KOPT-K1 (cell line): Measurements from ENCODE around the gene ZC3H4.
"Not testable (repeated sequence)": the region's sequence is repeated elsewhere in the genome, so short reads cannot be mapped to it uniquely, and the experiment has no call there.

ENCODE experiments used
- H3K27ac ChIP-seq: fragments of 200-600 bp; sonication (generic); 2 replicates; pipeline ENCODE4 v1.5.1; 2016; ENCODE audit warnings: antibody characterized with exemption, mild to moderate bottlenecking, low read depth, low read length; ENCODE audit not compliant: poor library complexity, severe bottlenecking
- H3K36me3 ChIP-seq: fragments of 200-600 bp; sonication (generic); 2 replicates; pipeline ENCODE4 v1.5.1; 2017; ENCODE audit warnings: antibody characterized with exemption, mild to moderate bottlenecking, low read length, moderate library complexity; ENCODE audit not compliant: insufficient read depth
- H3K9me3 ChIP-seq: fragments of 200-600 bp; sonication (generic); 2 replicates; pipeline ENCODE4 v1.5.1; 2017; ENCODE audit warnings: antibody characterized with exemption, low read length, mild to moderate bottlenecking; ENCODE audit not compliant: insufficient read depth, poor library complexity, severe bottlenecking

The ZC3H4 gene

GRCh38 chr19:47105874-47106273 is 7.7 kb downstream of the ZC3H4 start:
- Histone ChIP-seq H3K36me3 (peaks cover 72% of the 10 kb centered on the region), H3K9me3 (no peaks in the 10 kb centered on the region), H3K27ac (peak overlapping the region; percentile 26)

- H3K9me3 ChIP-seq: no peaks in the 10 kb centered on the region
- H3K36me3 ChIP-seq: peaks cover 68% of the 10 kb centered on the region
- H3K27ac ChIP-seq: no peak overlapping the region
Observed at GRCh38 chr19:47104680-47105079, 8.9 kb downstream of the ZC3H4 start.

GRCh38 chr19:47102346-47103060 is 11.1 kb downstream of the ZC3H4 start:
- peaks cover 64% of the 10 kb centered on the region for H3K36me3 ChIP-seq
- no peak overlapping the region for H3K27ac ChIP-seq
- no peaks in the 10 kb centered on the region for H3K9me3 ChIP-seq

GRCh38 chr19:47101116-47101515 is 12.5 kb downstream of the ZC3H4 start:
- not testable (repeated sequence) for H3K9me3 ChIP-seq, H3K27ac ChIP-seq
- H3K36me3 ChIP-seq: peaks cover 64% of the 10 kb centered on the region

GRCh38 chr19:47100290-47100689 is 13.3 kb downstream of the ZC3H4 start:
- no peaks in the 10 kb centered on the region for H3K9me3 ChIP-seq
- H3K27ac ChIP-seq: no peak overlapping the region
- H3K36me3 ChIP-seq: peaks cover 59% of the 10 kb centered on the region

GRCh38 chr19:47099576-47100050 is 14.0 kb downstream of the ZC3H4 start:
- no peak overlapping the region for H3K27ac ChIP-seq
- H3K36me3 ChIP-seq: peaks cover 52% of the 10 kb centered on the region

GRCh38 chr19:47098608-47099007 is 15.0 kb downstream of the ZC3H4 start:
- Histone ChIP-seq H3K36me3 (peaks cover 59% of the 10 kb centered on the region), H3K27ac (no peak overlapping the region), H3K9me3 (no peaks in the 10 kb centered on the region)

More at GRCh38 chr19:47099576-47100050, 14.0 kb downstream of the ZC3H4 start:
- no peaks in the 10 kb centered on the region for H3K9me3 ChIP-seq

- H3K27ac ChIP-seq: peak overlapping the region; percentile 85
- peaks cover 64% of the 10 kb centered on the region for H3K36me3 ChIP-seq
- no peaks in the 10 kb centered on the region for H3K9me3 ChIP-seq
Observed at GRCh38 chr19:47097396-47098201, 16.0 kb downstream of the ZC3H4 start.

GRCh38 chr19:47096721-47097120 is 16.9 kb downstream of the ZC3H4 start:
- peaks cover 64% of the 10 kb centered on the region for H3K36me3 ChIP-seq
- peak overlapping the region; percentile 85 for H3K27ac ChIP-seq
- H3K9me3 ChIP-seq: no peaks in the 10 kb centered on the region

- peaks cover 67% of the 10 kb centered on the region for H3K36me3 ChIP-seq
- peak overlapping the region; percentile 85 for H3K27ac ChIP-seq
Observed at GRCh38 chr19:47096100-47096704, 17.4 kb downstream of the ZC3H4 start.

GRCh38 chr19:47095476-47096099 is 18.0 kb downstream of the ZC3H4 start:
- no peaks in the 10 kb centered on the region for H3K9me3 ChIP-seq
- peaks cover 73% of the 10 kb centered on the region for H3K36me3 ChIP-seq
- H3K27ac ChIP-seq: peak overlapping the region; percentile 85

More at GRCh38 chr19:47096100-47096704, 17.4 kb downstream of the ZC3H4 start:
- no peaks in the 10 kb centered on the region for H3K9me3 ChIP-seq

GRCh38 chr19:47094557-47095475 is 18.8 kb downstream of the ZC3H4 start:
- H3K9me3 ChIP-seq: no peaks in the 10 kb centered on the region
- H3K27ac ChIP-seq: peak overlapping the region; percentile 85
- peaks cover 75% of the 10 kb centered on the region for H3K36me3 ChIP-seq

GRCh38 chr19:47093841-47094240 is 19.7 kb downstream of the ZC3H4 start:
- H3K36me3 ChIP-seq: peaks cover 79% of the 10 kb centered on the region
- peak overlapping the region; percentile 85 for H3K27ac ChIP-seq
- H3K9me3 ChIP-seq: no peaks in the 10 kb centered on the region

- Histone ChIP-seq H3K36me3 (peaks cover 85% of the 10 kb centered on the region), H3K27ac (peak overlapping the region; percentile 85), H3K9me3 (no peaks in the 10 kb centered on the region)
Observed at GRCh38 chr19:47093254-47093653, 20.3 kb downstream of the ZC3H4 start.
